ENCODE data around the gene CDH4. TPM values are rescaled to one million over a fixed set of nuclear protein-coding genes. Genes with fewer than 3 reads are reported as not detected.

The CDH4 gene
- total and polyA plus RNA-seq, 12 donors: 0.04 to 0.25 (median 0.08) TPM; not detected in 5

GRCh38 chr20:61965606-61966491, 713.8 kb downstream of the CDH4 start:
- 13 to 15% methylated on average over 43 to 49 of the region's 49 CpGs for WGBS, 2 donors
- Histone ChIP-seq H3K36me3 (no peaks in the 10 kb centered on the region), H3K9me3 (no peaks in the 10 kb centered on the region), H3K27me3 (peaks cover 4 to 33% (median 24%) of the 10 kb centered on the region in 7 donors), H3K27ac (no peak overlapping the region), H3K4me3 (no peak overlapping the region), H3K4me1 (no peaks in the 10 kb centered on the region)
- DNase-seq (peak in 1 of 2 donors; percentile 2), ATAC-seq (peak in 2 of 8 donors; percentile 46 to 47)
- intact Hi-C loops (cut with DNase I): no loop called here
- no peak for TF ChIP-seq CTCF (IDR thresholded peaks at IDR 0.05)

- H3K9me3 ChIP-seq: no peaks in the 10 kb centered on the region
- H3K4me3 ChIP-seq: no peak overlapping the region
- H3K27ac ChIP-seq: no peak overlapping the region
- no peak for TF ChIP-seq CTCF (IDR thresholded peaks at IDR 0.05)
- H3K27me3 ChIP-seq: peaks cover 4 to 33% (median 24%) of the 10 kb centered on the region in 7 donors
- intact Hi-C loops (cut with DNase I): no loop called here
- H3K4me1 ChIP-seq: no peaks in the 10 kb centered on the region
- H3K36me3 ChIP-seq: peaks cover 0 to 2% (median 0%) of the 10 kb centered on the region in 9 donors
- peak in 1 of 8 donors; percentile 24 for ATAC-seq
- DNase-seq: no peak
- 79 to 84% methylated on average over 24 to 25 of the region's 25 CpGs for WGBS, 2 donors
These were observed 714.6 kb downstream of the CDH4 start for GRCh38 chr20:61966492-61967244.

- no peak for DNase-seq
- TF ChIP-seq CTCF (IDR thresholded peaks at IDR 0.05): no peak
- peaks cover 4 to 33% (median 24%) of the 10 kb centered on the region in 7 donors for H3K27me3 ChIP-seq
These were observed 715.2 kb downstream of the CDH4 start for GRCh38 chr20:61967300-61967699.

GRCh38 chr20:61968036-61968810, 716.2 kb downstream of the CDH4 start:
- Histone ChIP-seq H3K4me3 (no peak overlapping the region), H3K27me3 (peaks cover 4 to 32% (median 24%) of the 10 kb centered on the region in 7 donors), H3K9me3 (no peaks in the 10 kb centered on the region), H3K36me3 (peaks cover 0 to 17% (median 7%) of the 10 kb centered on the region in 9 donors), H3K4me1 (no peaks in the 10 kb centered on the region), H3K27ac (no peak overlapping the region)
- TF ChIP-seq CTCF (IDR thresholded peaks at IDR 0.05): no peak
- no peak for ATAC-seq
- no peak for DNase-seq
- WGBS, 2 donors: 80 to 83% methylated on average over 22 of the region's 22 CpGs
- intact Hi-C loops (cut with DNase I): no loop called here

More at GRCh38 chr20:61967300-61967699, 715.2 kb downstream of the CDH4 start:
- Histone ChIP-seq H3K4me3 (no peak overlapping the region), H3K4me1 (no peaks in the 10 kb centered on the region), H3K9me3 (no peaks in the 10 kb centered on the region), H3K36me3 (peaks cover 0 to 8% (median under 1%) of the 10 kb centered on the region in 9 donors), H3K27ac (no peak overlapping the region)
- no peak for ATAC-seq
- intact Hi-C loops (cut with DNase I): no loop called here
- 66 to 67% methylated on average over 7 of the region's 7 CpGs for WGBS, 2 donors

Measured in heart right ventricle (tissue), 16 donors.